GM12878 (cell line): ENCODE data around the gene ZCCHC17. TPM values are rescaled to one million over a fixed set of nuclear protein-coding genes. Genes with fewer than 3 reads are reported as not detected.

ENCODE experiments used
- ATAC-seq: fragments of 200-7000 bp; cut with Tn5 transposase; 3 replicates; pipeline ENCODE4 v1.9.1; 2020; ENCODE audit warnings: mild to moderate bottlenecking, moderate library complexity
- BruUV-seq: library from RNA; stranded (reverse); fragments of 400-500 nt; replicated peaks from 2 replicates; lab custom pipeline; 2021; lab: Mats Ljungman, UMichigan
- CTCF ChIA-PET: fragments of 300-600 bp; sonication (Branson Sonifier 250); formaldehyde crosslinking; extraction: SDS; loops from one replicate; lab custom pipeline; 2021; ENCODE audit warnings: inconsistent platforms; lab: Yijun Ruan, JAX
- POLR2A ChIA-PET: fragments of 350-600 bp; formaldehyde crosslinking; extraction: SDS; loops from one replicate; lab custom pipeline; 2021; ENCODE audit warnings: inconsistent platforms; lab: Charles Lee
- RAD21 ChIA-PET: fragments of 300-600 bp; sonication (Branson Sonifier 250); formaldehyde crosslinking; loops from one replicate; lab custom pipeline; 2023; ENCODE audit warnings: antibody characterized with exemption; ENCODE audit not compliant: unreplicated experiment; lab: Charles Lee
- SMC1A ChIA-PET: fragments of 300-600 bp; sonication (Branson Sonifier 250); formaldehyde crosslinking; loops from one replicate; lab custom pipeline; 2023; ENCODE audit not compliant: unreplicated experiment, uncharacterized antibody; lab: Charles Lee
- DNase-seq: peaks from one replicate; pipeline ENCODE4 v3.0.0-alpha.2; 2011; ENCODE audit warnings: low read depth, low spot score
- FAIRE-seq: peaks from 3 replicates; lab custom pipeline; 2011; peaks lifted over from hg19 to GRCh38; lab: Jason Lieb, UNC
- H2AFZ ChIP-seq: 2 replicates; pipeline ENCODE4 v1.6.0; 2011; ENCODE audit warnings: low read depth, low read length, control low read depth; ENCODE audit not compliant: control insufficient read depth
- H3K27ac ChIP-seq: 2 replicates; pipeline ENCODE4 v1.5.1; 2011; ENCODE audit warnings: control low read depth; ENCODE audit not compliant: control insufficient read depth, insufficient read depth
- H3K27me3 ChIP-seq, 2 experiments: replicated peaks in 1 of 2; 2 replicates each; pipeline versions ENCODE4 v1.6.0 to v1.6.1; 2011; ENCODE audit warnings: low read length in 1 of 2; ENCODE audit not compliant: control insufficient read depth in 2 of 2, insufficient read depth in 2 of 2
- H3K36me3 ChIP-seq, 2 experiments: 2 replicates each; pipeline ENCODE4 v1.5.1; 2011; ENCODE audit warnings: low read length in 1 of 2; ENCODE audit not compliant: control insufficient read depth in 2 of 2, insufficient read depth in 2 of 2
- H3K4me1 ChIP-seq: 2 replicates; pipeline ENCODE4 v1.6.1; 2011; ENCODE audit warnings: mild to moderate bottlenecking, low read length, moderate library complexity, mixed read lengths; ENCODE audit not compliant: control insufficient read depth, insufficient read depth
- H3K4me2 ChIP-seq: 2 replicates; pipeline ENCODE4 v1.6.0; 2011; ENCODE audit warnings: control low read depth; ENCODE audit not compliant: control insufficient read depth, insufficient read depth
- H3K4me3 ChIP-seq: fragments of 200-600 bp; sonication (generic); 2 replicates; pipeline ENCODE4 v1.5.1; 2016
- H3K79me2 ChIP-seq: 2 replicates; pipeline ENCODE4 v1.6.0; 2011; ENCODE audit warnings: low read length; ENCODE audit not compliant: control insufficient read depth, insufficient read depth
- H3K9ac ChIP-seq: 2 replicates; pipeline ENCODE4 v1.8.0; 2011; ENCODE audit warnings: low read length, control low read depth, mixed read lengths; ENCODE audit not compliant: control insufficient read depth, insufficient read depth
- H3K9me3 ChIP-seq: replicated peaks from 3 replicates; pipeline ENCODE4 v1.5.1; 2011; ENCODE audit warnings: mild to moderate bottlenecking, low read length; ENCODE audit not compliant: control insufficient read depth, insufficient read depth
- H4K20me1 ChIP-seq: 2 replicates; pipeline ENCODE4 v1.6.0; 2011; ENCODE audit not compliant: control insufficient read depth, insufficient read depth
- BCL11A ChIP-seq: IDR thresholded peaks from 2 replicates; pipeline ENCODE4 v1.6.1; 2011; ENCODE audit warnings: low read depth, low read length
- CEBPZ ChIP-seq: fragments of 150-350 bp; IDR thresholded peaks from 2 replicates; pipeline ENCODE4 v1.6.1; 2016; ENCODE audit warnings: low read depth, low read length
- CHD1 ChIP-seq: IDR thresholded peaks from 2 replicates; pipeline ENCODE4 v1.6.1; 2012; ENCODE audit warnings: low read depth, low read length, improper control_type of control experiment
- CHD4 ChIP-seq: fragments of 200-600 bp; sonication (generic); IDR thresholded peaks from 2 replicates; pipeline ENCODE4 v1.6.1; 2016; ENCODE audit warnings: mild to moderate bottlenecking
- EGR1 ChIP-seq, 2 experiments: IDR thresholded peaks; 1 replicate in 1 of 2; 2 replicates in 1 of 2; pipeline ENCODE4 v1.6.1; 2011 to 2012; ENCODE audit warnings: low read depth in 2 of 2, low read length in 2 of 2, borderline replicate concordance in 1 of 2, mild to moderate bottlenecking in 1 of 2, moderate library complexity in 1 of 2
- EP300 ChIP-seq, 2 experiments: fragments of 150-350 bp in 1 of 2; IDR thresholded peaks; 2 replicates each; pipeline ENCODE4 v1.6.1; 2011 to 2012; ENCODE audit warnings: low read depth in 2 of 2, low read length in 2 of 2, borderline replicate concordance in 1 of 2, improper control_type of control experiment in 1 of 2, inconsistent platforms in 1 of 2; ENCODE audit not compliant: control insufficient read depth in 1 of 2
- GABPA ChIP-seq: IDR thresholded peaks from 2 replicates; pipeline ENCODE4 v1.6.1; 2014; ENCODE audit warnings: antibody characterized with exemption, low read depth, mild to moderate bottlenecking, inconsistent platforms
- IRF5 ChIP-seq: fragments of 450-650 bp; IDR thresholded peaks from 2 replicates; pipeline ENCODE4 v1.6.1; 2017; ENCODE audit warnings: borderline replicate concordance
- KDM1A ChIP-seq: fragments of 200-600 bp; sonication (generic); IDR thresholded peaks from 2 replicates; pipeline ENCODE4 v1.6.1; 2016; ENCODE audit warnings: borderline replicate concordance
- NFYB ChIP-seq: IDR thresholded peaks from 2 replicates; pipeline ENCODE4 v1.6.1; 2011; ENCODE audit warnings: low read depth, mild to moderate bottlenecking, low read length, improper control_type of control experiment, moderate library complexity; ENCODE audit not compliant: insufficient read depth
- NR2F1 ChIP-seq: fragments of 450-650 bp; conservative IDR thresholded peaks from 2 replicates; pipeline ENCODE4 v1.6.1; 2017; ENCODE audit warnings: mild to moderate bottlenecking
- SRF ChIP-seq, 2 experiments: IDR thresholded peaks; 2 replicates each; pipeline ENCODE4 v1.6.1; 2011; ENCODE audit warnings: low read depth in 2 of 2, low read length in 2 of 2, mild to moderate bottlenecking in 1 of 2, moderate library complexity in 1 of 2
- STAT1 ChIP-seq: fragments of 450-650 bp; conservative IDR thresholded peaks from 2 replicates; pipeline ENCODE4 v1.6.1; 2014; ENCODE audit warnings: antibody characterized with exemption, mild to moderate bottlenecking
- ZNF207 ChIP-seq: fragments of 450-650 bp; IDR thresholded peaks from 2 replicates; pipeline ENCODE4 v1.6.1; 2014; ENCODE audit warnings: antibody characterized with exemption, mild to moderate bottlenecking, borderline replicate concordance
- ZNF687 ChIP-seq: fragments of 450-650 bp; IDR thresholded peaks from 2 replicates; pipeline ENCODE4 v1.6.1; 2017; ENCODE audit warnings: mild to moderate bottlenecking, moderate library complexity
- WGBS: methylation state at CpG from one replicate; pipeline ENCODE4 v1.1.6; 2016; ENCODE audit warnings: low lambda C conversion rate; ENCODE audit not compliant: insufficient replicate concordance, insufficient coverage; ENCODE audit errors: missing lambda C conversion rate; 5-methylcytosine and 5-hydroxymethylcytosine counted together
- in situ Hi-C: fragments of 300-500 bp; cut with MboI; formaldehyde crosslinking; loops from 9 replicates; pipeline ENCODE4 v1.14.3; 2018; ENCODE audit warnings: mixed read lengths
- intact Hi-C: fragments of 100-400 bp; cut with micrococcal nuclease; formaldehyde crosslinking; loops from one replicate; pipeline ENCODE4 v1.14.2; 2022; ENCODE audit not compliant: unreplicated experiment
- polyA plus RNA-seq, 11 experiments: library from polyadenylated mRNA; depleted of rRNA in 4 of 11; unstranded in 6 of 11; stranded (reverse) in 5 of 11; fragments of >200 nt; fragmentation: Nextera tagmentation in 4 of 11; fragmentation: Illumina TruSeq in 1 of 11; extraction: Ambion mirVana in 4 of 11; extraction: Trizol in 1 of 11; gene quantifications; 1 replicate in 1 of 11; 2 replicates in 10 of 11; pipeline versions ENCODE4 v1.2.1 to v1.2.3, GENCODE V29; 2011 to 2016; ENCODE audit warnings: inconsistent platforms in 2 of 11, missing spikeins in 2 of 11, low read depth in 1 of 11
- total RNA-seq, 4 experiments: library from RNA; depleted of rRNA in 3 of 4; stranded (reverse); fragments of >200 nt in 3 of 4; fragmentation: Illumina TruSeq in 1 of 4; extraction: Trizol in 1 of 4; gene quantifications; 2 replicates each; pipeline versions ENCODE4 v1.2.1 to v1.2.3, GENCODE V29; 2013 to 2021

ZCCHC17 gene
- total and polyA plus RNA-seq, 10 of the 15 experiments (the other 5 are each of a cell fraction or from before 2014, with no cell fraction given): 22.3 to 86.3 (median 47.0) TPM

GRCh38 chr1:31258581-31258980 lies 38.3 kb upstream of the ZCCHC17 start (continued):
- TF ChIP-seq CHD1 (no peak), ZNF687 (no peak), BCL11A (no peak), KDM1A (no peak), NR2F1 (no peak), EP300 (IDR thresholded peaks at IDR 0.05; ENCODE audit: borderline replicate concordance in 1 of 2, control insufficient read depth in 1 of 2, low read depth in 2 of 2, low read length in 2 of 2) (no peak)

GRCh38 chr1:31259746-31260145 lies 37.1 kb upstream of the ZCCHC17 start:
- no peak overlapping the region for H3K4me3 ChIP-seq
- H3K36me3 ChIP-seq: peaks cover 6 to 20% of the 10 kb centered on the region in 2 experiments; a peak in 3 of 4 replicates
- ChIA-PET CTCF (no interaction called here), RAD21 (no interaction called here), POLR2A (no interaction called here), SMC1A (no interaction called here)
- no peak overlapping the region for H3K27ac ChIP-seq
- no peak overlapping the region for H3K4me2 ChIP-seq
- FAIRE-seq (no peak), DNase-seq (no peak), ATAC-seq (no peak)
- H3K4me1 ChIP-seq: no peaks in the 10 kb centered on the region
- H2AFZ ChIP-seq: no peak overlapping the region
- H3K9ac ChIP-seq: no peak overlapping the region
- intact Hi-C loops (no loop called here), in situ Hi-C loops (no loop called here)
- H3K27me3 ChIP-seq: no peaks in the 10 kb centered on the region
- no peaks in the 10 kb centered on the region for H4K20me1 ChIP-seq
- H3K9me3 ChIP-seq: no peaks in the 10 kb centered on the region
- 100% methylated on average over 3 of the region's 3 CpGs for WGBS
- no peaks in the 10 kb centered on the region for H3K79me2 ChIP-seq
- no TSS peak for BruUV-seq
- TF ChIP-seq ZNF207 (no peak), SRF (IDR thresholded peaks at IDR 0.05; ENCODE audit: low read depth in 2 of 2, low read length in 2 of 2) (no peak), STAT1 (no peak), NFYB (no peak), EGR1 (IDR thresholded peaks at IDR 0.05; ENCODE audit: borderline replicate concordance in 1 of 2, low read depth in 2 of 2, low read length in 2 of 2) (no peak), IRF5 (no peak), CHD4 (no peak), GABPA (no peak), CEBPZ (no peak)
